Suprapubic skin (tissue), 3 donors: ENCODE data around the gene TP73.

Source experiments
- EP300 ChIP-seq: sonication (generic); formaldehyde crosslinking; IDR thresholded peaks from one replicate; pipeline ENCODE4 v1.6.1; 2017; ENCODE audit warnings: antibody characterized with exemption
- POLR2A ChIP-seq, 2 donors: fragments of 450-650 bp; IDR thresholded peaks; one replicate each; pipeline ENCODE4 v1.6.1; 2017; ENCODE audit warnings: antibody characterized with exemption in 2 of 2, mild to moderate bottlenecking in 2 of 2, moderate library complexity in 2 of 2
- TF ChIP-seq, protein P1 (sequence below), 2 donors: fragments of 200-600 bp in 1 of 2; fragments of 450-650 bp in 1 of 2; sonication (generic) in 1 of 2; IDR thresholded peaks; one replicate each; pipeline ENCODE4 v1.5.1; 2016 to 2019; ENCODE audit warnings: antibody characterized with exemption in 2 of 2, mild to moderate bottlenecking in 1 of 2, moderate library complexity in 1 of 2

DNA sequence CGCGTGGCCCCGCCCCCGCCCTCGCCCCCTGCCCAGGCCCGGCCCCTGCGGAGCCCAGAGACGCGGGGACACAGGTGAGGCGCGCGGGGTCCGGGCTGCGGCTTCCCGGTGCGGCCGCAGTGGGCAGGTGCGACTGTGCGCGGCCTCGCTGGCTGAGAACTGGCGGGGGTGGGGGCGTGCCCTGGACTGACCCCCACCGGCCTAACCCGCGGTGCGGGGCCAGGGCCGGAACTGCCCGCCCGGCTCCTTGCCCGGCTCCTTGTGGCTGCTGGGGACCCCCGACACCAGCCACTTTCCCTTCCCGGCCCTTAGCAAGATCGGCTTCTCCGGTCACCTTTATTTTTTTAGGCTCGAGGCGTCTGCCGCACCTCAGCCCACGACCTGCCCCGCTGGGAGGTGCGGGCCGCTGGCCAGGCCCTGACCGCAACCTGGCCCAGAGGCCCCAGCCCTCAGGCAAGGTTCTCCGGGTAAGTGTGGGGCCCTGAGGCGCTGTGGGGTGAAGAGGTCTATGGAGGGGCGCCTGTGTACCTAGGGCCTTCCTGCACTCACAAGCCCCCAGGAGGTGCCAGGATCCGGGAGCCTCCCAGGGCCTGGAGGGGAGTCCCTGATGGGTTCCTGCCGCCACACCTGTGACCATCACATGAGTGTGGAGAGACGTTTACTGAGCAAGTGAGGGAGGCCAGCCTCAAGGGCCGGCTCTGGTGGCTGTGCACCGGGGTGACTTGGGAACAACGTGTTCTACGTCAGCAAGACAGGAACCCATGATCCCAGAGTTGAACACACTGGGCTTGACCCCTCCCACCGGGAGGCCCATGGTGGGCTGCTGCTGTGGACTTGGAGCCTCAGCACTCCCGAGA, 120.6 kb downstream of the TP73 start, which contains the start of gene SMIM1:
- TF ChIP-seq, protein P1, sequence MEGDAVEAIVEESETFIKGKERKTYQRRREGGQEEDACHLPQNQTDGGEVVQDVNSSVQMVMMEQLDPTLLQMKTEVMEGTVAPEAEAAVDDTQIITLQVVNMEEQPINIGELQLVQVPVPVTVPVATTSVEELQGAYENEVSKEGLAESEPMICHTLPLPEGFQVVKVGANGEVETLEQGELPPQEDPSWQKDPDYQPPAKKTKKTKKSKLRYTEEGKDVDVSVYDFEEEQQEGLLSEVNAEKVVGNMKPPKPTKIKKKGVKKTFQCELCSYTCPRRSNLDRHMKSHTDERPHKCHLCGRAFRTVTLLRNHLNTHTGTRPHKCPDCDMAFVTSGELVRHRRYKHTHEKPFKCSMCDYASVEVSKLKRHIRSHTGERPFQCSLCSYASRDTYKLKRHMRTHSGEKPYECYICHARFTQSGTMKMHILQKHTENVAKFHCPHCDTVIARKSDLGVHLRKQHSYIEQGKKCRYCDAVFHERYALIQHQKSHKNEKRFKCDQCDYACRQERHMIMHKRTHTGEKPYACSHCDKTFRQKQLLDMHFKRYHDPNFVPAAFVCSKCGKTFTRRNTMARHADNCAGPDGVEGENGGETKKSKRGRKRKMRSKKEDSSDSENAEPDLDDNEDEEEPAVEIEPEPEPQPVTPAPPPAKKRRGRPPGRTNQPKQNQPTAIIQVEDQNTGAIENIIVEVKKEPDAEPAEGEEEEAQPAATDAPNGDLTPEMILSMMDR (IDR thresholded peaks at IDR 0.05): no peak
- no peak for TF ChIP-seq POLR2A (IDR thresholded peaks at IDR 0.05)
- TF ChIP-seq EP300: no peak
